NOMO-1 treated with dmso at 0.1 percent for 144 hours (cell line): ENCODE results near the gene DIP2C.

Source experiments
- DNase-seq: peaks from one replicate; lab custom pipeline; 2025; ENCODE audit not compliant: unreplicated experiment; lab: John Stamatoyannopoulos, UW

Gene DIP2C

DNA sequence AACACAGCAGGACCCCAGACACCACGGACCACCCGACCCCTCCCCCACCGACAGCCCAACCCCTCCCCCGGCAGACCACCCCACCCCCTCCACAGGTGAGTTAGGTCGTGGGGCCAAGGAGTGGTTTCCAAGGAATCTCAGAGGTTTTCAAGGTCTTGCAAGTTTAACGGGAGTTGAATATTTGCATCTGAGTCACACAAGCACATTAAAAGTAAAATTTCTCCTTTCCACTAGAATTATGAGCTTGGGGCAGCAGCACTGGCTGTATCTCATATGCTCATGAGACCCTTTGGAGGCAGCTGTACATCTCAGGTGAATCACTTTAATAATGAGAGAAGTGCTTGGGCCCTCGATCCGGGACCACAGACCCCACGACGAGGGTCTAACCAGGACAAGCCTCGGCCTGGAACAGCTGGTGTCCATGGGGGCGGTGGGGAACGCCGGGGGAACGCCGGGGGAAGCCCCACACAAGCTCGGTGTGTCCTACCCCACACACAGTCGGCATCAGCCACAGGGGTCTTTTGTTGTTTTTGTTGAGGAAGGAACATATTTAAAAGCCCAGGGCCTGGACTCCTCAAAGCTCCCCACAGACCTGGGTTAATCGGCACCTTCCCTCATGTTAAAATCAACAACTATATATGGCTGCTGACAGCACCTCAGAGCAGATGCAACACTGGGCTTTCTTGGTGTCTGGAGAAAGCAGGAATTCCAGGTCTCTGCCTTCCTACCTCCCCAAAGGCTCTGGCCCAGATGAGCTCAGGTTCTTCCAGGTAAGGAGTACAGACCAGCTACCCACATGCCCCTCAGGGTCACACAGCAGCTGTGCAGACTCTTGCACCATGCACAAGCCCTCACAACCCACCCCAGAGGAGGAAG, 130.3 kb downstream of the DIP2C start:
- no peak for DNase-seq

DNA sequence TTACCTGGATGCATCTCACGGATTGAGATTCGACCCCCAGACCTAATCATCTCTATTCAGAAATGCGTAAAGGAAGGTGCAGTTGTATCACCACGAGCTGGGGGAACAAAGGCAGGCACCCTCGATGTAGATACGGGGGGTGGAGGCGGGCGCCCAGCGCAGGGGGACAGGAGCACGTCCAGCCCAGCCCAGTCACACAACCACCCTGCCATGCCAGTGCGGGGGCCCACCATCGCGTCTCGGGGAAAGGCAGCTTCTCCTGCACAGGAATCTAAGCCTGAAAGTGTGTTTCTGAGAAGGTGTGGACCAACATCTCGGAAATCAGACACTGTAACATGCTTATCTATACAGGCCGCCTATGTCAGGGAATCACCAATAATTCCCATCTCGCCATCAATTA, 131.1 kb downstream of the DIP2C start:
- no peak for DNase-seq

DNA sequence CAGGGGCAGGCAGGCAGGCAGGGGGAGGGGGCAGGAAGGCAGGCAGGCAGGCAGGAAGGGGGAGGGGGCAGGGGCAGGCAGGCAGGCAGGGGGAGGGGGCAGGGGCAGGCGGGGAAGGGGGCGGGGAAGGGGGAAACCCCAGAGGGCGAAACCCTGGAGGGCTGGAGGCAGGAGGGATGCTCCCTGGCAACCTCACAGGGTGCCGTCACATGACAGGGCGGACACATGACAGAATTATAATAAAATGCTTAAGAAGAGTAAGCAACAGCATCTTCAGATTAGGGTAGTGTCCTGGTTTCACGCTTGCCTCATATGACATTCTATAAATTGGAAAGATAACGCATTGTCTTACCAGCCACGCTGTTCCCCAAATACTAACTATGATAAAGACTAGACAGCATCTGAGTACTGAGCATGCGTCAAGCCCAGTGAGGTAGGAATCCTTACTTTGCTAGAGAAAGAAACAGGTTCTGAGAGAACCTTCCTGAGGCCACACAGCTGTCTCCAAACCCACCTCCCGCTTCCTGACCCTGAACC, 131.6 kb downstream of the DIP2C start:
- DNase-seq: no peak

DNA sequence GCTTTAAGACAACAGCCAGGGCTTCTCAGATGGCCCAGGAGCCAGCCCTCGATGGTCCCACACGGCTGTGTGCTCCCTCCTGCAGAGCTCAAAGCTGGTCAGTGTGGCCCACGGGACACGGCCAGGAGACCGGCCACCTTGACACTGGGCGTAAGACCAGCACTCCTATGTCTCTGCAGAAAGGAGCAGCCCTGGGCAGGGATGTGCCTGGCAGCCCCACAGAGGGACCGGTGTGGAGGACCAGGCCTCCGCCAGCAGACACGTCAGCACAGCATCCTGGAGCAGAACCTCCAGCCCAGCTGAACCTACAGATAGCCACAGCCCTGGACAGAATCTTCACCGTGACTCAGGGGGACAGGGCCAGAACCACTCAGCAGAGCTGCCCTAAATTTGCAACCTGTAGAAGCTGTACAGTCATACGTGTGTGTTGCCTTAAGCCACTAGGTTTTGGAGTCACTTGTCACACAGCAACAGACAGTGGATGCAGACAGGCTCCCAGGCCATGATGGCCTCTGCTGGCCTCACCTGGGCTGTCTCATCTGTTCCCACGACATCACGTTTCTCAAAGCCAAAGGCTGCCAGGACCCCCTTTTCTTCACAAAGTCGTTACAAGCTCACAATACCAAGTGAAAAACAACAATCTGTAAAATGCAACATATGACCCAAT, 132.4 kb downstream of the DIP2C start:
- DNase-seq: no peak

DNA sequence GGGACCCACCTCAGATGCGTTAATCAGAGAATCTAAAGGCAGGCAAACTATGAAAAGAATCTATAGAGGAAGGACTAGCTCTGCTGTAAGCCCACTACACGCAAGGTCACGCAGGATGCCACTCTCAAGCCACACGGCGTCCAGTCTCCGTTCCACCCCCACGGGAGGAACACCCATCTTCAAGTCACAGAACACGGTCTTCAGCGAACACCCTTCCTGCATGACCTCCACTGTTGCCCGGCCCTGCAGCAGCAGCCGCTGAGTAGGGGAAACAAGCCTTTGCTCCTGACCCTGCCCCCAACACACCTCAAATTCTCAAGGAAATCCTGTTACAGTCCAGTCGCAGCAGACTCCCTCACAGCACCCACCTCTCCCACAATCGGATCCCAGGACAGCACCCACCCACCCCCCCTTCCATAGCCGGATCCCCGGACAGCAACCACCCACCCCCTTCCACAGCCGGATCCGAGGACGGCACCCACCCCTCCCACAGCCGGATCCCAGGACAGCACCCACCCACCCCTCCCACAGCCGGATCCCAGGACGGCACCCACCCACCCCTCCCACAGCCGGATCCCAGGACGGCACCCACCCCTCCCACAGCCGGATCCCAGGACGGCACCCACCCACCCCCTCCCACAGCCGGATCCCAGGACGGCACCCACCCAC, 133.7 kb downstream of the DIP2C start:
- no peak for DNase-seq

DNA sequence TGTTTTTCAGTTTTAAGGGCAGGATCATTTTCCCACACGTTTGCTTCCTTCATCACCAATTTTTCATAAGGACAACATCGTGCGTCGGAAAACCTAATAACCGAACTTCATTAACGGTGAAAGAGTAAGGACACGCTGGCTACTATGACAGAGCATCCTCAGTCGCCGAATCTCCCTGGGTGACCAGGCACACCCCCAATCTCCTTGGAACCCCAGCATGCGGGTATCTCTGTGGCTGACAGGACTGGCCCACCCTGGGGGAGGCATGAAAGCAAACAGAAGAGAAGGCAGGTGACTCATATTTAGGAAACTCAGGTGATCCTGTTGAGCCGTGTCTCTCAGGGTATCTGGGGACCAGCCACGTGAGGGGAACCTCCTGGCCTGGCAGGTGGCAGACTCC, 134.2 kb downstream of the DIP2C start:
- no peak for DNase-seq

DNA sequence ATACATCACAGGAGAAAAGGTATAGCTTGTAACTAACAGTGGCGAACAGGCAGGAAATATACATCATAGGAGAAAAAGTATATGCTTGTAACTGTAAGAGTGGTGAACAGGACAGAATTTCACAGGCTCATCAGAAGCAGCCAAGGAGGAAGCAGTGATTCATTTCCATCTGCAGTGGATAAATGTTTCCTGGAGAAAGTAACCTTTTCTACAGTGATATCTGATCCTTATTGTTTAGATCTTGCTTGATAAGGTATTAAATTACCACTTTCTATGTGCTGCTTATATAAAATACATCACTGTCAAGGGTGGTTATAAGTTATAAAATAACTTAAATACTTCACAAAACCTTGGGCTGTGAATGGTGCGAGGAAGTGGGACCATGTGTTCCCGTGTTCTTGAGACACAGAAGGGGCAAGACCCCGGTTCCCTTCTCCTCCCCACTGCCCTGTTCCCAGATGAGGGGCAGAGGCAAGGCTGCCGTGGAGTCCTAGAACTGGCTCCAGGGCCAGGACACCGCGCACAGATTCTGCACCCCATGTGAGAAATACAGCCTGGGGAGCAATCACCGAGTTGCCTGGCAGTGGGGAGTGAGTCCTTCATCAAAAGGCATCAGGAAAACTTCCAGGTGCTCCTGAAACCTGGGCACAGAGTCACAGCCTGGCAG, 135.2 kb downstream of the DIP2C start:
- no peak for DNase-seq

DNA sequence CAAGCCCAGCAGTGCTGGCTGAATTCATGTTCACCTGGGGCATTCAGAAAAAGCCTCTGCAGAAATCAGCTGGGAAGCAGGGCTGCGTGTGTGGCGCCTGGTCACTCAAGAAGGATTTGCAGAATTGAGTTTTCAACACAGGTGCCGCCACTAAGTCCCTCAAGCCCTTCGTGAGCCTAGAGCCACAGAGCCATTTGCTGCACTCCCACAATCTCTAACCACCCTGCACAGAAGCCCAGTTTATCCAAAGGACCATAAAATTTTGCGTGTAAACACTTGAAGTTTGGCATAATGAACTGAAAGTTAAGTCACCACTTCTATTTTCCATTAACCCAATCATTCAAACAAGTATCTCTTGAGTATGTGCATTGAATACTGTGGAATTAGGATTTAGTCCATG, 136.2 kb downstream of the DIP2C start:
- DNase-seq: no peak

DNA sequence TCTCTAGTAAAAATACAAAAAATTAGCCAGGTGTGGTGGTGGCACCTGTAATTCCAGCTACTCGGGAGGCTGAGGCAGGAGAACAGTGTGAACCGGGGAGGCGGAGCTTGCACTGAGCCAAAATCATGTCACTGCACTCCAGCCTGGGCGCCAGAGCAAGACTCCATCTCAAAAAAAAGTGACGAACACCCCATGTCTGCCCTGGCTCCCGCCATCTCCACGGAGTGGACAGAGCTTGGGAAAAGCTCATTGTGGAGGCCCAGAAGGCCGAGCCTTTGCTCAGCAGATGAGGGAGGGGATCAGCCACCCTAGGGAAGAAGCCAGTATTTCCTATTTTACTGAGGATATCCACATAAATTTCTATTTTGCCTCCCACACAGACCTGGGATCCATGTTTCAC, 136.8 kb downstream of the DIP2C start:
- no peak for DNase-seq

DNA sequence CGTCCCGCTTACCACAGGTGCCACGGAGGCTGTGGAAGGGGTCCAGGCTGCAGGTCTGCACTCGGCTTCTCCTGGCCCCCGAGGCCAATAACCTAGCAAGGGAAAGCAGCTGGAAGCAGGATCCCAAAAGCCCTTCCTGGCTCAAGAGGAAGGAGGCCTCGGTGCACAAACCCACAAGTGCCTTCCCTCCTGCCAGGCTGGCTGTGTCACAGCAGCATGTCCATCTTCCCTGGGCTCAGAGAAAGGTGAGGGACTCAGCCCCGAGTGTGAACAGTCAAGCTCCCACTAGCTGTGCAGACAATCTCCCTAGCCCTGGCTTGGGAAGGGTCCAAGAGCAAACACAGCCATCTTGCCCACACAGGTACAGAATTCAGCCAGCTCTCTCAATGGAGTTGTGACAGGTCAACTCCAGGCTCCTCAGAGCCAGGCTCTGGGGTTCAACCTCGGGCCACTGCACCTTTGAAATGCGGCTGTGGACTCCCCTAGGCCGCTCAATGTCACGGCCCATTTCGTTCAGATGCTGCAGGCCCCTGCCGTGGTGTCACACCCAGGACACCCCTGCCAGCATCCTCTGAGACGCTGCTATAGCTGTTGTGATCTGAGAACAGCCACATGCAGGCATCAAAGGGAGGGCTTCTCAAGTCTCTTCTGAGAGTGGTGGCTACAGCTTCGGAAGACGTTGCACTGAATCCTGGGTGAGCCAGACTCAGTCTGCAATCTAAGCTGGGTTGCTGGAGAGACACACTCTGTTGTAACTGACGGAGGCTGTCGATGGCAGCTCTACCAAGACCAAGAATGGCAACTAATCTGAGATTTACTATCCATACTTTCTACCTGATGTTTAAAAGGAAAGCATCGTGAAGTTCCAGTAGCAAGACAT, 137.9 kb downstream of the DIP2C start:
- DNase-seq: no peak

DNA sequence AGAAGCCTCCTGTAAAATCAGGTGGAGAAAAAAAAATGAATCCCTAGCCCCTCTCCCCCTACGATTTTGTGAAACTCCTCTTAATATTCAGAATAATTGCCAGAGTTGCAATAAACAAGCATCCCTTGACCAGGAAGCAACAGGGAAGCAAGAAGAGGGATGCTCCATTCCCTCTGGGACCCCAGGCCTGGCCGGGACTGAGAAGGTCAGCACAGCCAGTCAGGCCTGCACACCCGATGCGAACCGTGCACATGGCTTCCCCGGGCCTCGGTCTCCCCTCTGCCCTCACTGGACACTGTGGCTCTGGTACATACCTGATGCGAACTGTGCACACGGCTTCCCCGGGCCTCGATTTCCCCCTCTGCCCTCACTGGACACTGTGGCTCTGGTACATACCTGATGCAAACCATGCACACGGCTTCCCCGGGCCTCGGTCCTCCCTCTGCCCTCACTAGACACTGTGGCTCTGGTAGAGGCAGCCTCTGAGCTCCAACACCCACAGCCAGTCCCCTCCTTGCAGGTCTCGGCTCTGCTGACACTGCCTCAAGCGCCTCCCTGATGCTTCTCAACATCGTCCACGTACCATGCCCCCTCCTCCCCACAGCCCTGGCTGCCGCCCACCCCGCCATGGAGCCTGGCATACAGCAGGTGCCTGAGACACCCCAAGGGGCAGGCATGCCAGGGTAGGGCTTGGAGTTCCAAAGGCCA, 138.6 kb downstream of the DIP2C start:
- DNase-seq: no peak

DNA sequence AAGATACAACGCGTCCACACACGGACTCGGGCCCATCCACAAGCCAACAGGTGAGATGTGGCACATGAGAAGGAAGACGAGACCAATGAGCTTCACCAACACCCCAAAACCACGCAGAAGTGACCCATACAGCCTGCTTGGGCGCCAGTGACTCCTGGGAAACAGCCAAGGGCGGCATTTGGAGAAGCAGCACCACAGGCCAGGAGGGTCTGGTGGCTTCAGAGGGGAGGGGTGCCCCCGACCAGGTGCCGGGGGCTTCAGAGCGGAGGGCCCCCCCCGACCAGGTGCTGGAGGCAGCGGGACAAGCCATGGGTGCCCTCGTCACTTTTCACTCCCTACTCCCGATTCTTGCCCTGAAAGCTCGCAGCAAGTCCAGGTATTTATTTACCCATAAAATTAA, 140.1 kb downstream of the DIP2C start:
- DNase-seq: no peak

DNA sequence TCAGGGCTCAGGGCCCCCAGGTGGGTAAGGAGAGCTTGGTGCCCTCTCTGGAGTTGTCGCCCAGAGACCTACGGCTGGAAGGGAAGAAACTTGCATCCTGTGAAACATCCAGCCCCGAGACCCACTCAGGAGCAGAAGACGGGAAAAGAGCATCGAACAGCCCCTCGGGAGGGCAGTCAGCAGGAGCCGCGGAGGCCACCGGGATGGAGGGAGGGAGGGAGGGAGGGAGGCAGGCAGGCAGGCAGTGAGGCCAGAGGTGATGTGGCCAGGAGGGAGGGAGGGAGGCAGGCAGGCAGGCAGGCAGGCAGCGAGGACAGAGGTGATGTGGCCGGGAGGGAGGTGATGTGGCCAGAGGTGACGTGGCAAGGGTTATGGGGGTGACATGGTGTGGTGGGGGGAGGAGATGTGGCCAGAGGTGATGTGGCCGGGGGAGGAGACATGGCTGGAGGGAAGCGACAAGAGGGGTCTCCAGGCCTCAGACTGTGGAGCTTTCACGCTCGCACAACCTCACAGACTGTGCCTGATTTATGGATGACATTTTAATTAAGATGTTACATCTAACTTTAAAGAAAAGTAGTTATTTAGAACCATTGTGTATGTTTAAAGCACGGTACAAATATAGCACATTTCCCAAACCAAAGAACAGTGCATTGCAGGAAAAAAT, 141.1 kb downstream of the DIP2C start:
- DNase-seq: no peak

DNA sequence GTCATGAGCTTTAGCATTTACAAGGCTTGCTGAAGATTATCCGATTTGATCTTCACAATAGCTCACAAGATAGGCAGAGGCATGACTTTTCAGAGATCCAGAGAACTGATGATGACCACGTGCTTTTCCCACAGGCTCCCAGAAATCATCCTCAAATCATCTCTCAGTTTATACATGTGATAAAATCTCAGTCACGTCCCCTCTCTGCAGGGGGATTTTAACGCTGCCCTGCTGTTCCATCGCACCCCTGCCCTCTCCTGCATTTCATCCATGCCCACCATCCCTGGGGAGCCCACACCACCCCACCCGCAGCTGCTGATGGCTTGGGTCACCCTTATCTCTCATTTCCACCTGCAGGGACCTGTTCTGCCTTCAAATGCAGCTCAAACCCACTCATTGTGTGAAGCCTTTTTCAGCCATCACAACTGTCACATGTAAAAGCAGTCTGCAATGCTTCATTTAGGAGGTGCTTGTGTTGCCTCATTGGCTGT, 141.8 kb downstream of the DIP2C start:
- no peak for DNase-seq

DNA sequence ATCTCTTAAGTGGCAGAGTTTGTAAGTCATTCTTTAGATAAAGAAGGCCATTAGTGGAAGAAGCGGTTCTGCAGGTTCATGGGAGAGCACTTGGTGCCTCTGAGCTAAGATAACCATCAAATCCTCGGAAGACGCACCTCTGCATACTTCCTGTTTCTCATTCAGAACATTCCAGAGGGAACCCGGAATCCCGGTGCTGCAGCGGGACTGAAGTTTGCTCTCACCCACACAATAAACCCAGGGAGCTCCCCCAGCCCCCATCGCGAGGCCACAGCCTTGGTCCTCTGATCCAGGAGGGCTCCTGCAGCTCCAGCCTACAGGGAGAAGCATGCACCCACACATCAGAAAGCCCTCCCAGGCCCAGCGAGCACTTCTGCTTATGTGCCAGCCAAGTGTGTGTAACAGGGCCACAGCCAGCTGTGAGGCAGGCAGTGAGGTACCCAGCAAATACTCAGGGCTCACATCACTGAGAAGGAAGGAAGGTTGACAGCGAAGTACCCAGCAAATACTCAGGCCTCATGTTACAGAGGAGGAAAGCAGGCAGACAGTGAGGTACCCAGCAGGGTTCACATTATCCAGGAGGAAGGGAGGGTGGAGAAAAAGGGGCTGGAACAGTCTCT, 142.4 kb downstream of the DIP2C start:
- DNase-seq: no peak

DNA sequence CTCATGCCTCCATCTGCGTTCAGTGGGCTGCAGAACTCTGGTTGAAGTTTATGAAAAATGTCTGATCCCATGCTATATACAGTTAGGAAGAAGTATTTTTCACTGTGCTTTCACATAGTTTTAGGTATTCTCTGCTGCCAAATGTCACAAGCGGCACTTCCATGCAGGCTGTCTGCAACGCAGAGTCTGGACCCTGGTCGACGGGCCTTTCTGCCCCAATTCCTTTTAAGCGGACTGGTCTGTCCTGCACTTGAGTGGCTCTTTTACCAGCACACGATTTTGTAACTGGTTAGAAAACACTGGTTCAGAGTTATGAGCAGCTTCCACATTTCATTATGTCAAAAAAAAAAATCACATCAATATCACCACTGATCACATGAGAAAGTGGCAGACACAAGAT, 143.0 kb downstream of the DIP2C start:
- DNase-seq: no peak

DNA sequence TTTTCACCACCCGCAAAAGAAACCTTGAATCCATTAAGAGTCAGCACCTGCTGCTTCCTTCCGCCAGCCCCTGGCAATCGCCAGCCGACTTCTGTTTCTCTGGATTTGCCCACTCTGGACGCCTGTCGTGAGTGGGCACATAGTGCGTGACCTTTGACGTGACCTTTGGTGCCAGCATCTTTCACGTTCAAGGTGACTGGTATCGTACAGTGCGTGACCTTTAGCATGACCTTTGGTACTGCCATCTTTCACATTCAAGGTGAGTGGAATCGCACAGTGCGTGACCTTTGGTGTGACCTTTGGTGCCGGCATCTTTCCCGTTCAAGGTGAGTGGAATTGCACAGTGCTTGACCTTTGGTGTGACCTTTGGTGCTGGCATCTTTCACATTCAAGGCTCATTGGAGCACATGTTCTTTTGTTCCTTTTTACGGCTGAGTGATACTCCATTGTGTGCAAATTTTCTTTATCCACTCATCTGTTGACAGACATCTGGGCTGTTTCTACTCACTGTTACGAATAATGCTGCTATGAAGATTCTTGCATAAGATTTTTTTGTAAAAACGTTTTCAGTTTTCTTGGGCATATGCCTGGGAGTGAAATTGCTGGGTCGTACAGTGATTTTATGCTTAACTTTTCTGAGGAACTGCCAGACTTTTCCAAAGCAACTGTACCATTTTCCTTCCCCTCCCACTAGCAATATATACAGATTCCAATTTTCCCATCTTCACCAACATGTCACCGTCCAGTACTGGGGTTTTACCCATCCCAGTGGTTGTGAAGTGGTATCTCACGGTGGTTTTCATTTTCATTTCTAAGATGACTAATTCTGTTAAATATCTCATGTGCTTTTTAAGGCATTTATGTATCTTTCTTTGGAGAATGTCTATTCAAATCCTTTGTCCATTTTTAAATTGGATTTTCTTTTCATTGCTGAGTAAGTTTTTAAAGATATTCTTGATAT, 145.3 kb downstream of the DIP2C start:
- DNase-seq: no peak
